Panc1 (cell line): ENCODE results near the gene HSPA2. TPM values are rescaled to one million over a fixed set of nuclear protein-coding genes. Genes with fewer than 3 reads are reported as not detected.

Experiments
- ATAC-seq: fragments of 200-7000 bp; cut with Tn5 transposase; 2 replicates; pipeline ENCODE4 v1.9.1; 2020; ENCODE audit warnings: mild to moderate bottlenecking, moderate library complexity
- BruUV-seq: library from RNA; stranded (reverse); fragments of 400-500 nt; replicated peaks from 2 replicates; lab custom pipeline; 2021; lab: Mats Ljungman, UMichigan
- CTCF ChIA-PET: fragments of 300-600 bp; sonication (Branson Sonifier 250); formaldehyde crosslinking; loops from one replicate; lab custom pipeline; 2022; ENCODE audit warnings: antibody characterized with exemption; lab: Charles Lee
- POLR2A ChIA-PET: fragments of 300-600 bp; sonication (Branson Sonifier 250); formaldehyde crosslinking; loops from one replicate; lab custom pipeline; 2022; ENCODE audit warnings: antibody characterized with exemption; lab: Charles Lee
- DNase-seq: peaks from one replicate; pipeline ENCODE4 v3.0.0-alpha.2; 2010; ENCODE audit warnings: low read depth, low spot score
- H3K27ac ChIP-seq: 2 replicates; pipeline ENCODE4 v1.5.1; 2011; ENCODE audit warnings: mild to moderate bottlenecking, low read length, inconsistent platforms
- H3K27me3 ChIP-seq: fragments of 200-500 bp; sonication (Bioruptor generic); 2 replicates; pipeline ENCODE4 v1.6.0; 2014; ENCODE audit warnings: low read length, inconsistent platforms; ENCODE audit not compliant: control insufficient read depth, insufficient read depth
- H3K36me3 ChIP-seq: fragments of 200-500 bp; sonication (Bioruptor generic); 2 replicates; pipeline ENCODE4 v1.5.1; 2014; ENCODE audit warnings: inconsistent platforms, mild to moderate bottlenecking, low read length, moderate library complexity; ENCODE audit not compliant: control insufficient read depth, insufficient read depth
- H3K4me1 ChIP-seq: 2 replicates; pipeline ENCODE4 v1.5.1; 2011; ENCODE audit warnings: inconsistent platforms, mild to moderate bottlenecking, low read length, moderate library complexity; ENCODE audit not compliant: control insufficient read depth, insufficient read depth
- H3K4me3 ChIP-seq, 2 experiments: 2 replicates each; pipeline ENCODE4 v1.5.1; 2011 to 2012; ENCODE audit warnings: low read depth in 2 of 2, low read length in 2 of 2, mild to moderate bottlenecking in 2 of 2, inconsistent platforms in 1 of 2, moderate library complexity in 1 of 2
- H3K9me3 ChIP-seq: fragments of 200-500 bp; sonication (Bioruptor generic); 2 replicates; pipeline ENCODE4 v1.5.1; 2014; ENCODE audit warnings: low read depth, mild to moderate bottlenecking, inconsistent platforms, low read length, moderate library complexity; ENCODE audit not compliant: control insufficient read depth, insufficient read depth
- POLR2AphosphoS5 ChIP-seq: IDR thresholded peaks from 2 replicates; pipeline ENCODE4 v1.6.1; 2012; ENCODE audit warnings: mild to moderate bottlenecking, low read depth, low read length, moderate library complexity
- SIN3A ChIP-seq: IDR thresholded peaks from 2 replicates; pipeline ENCODE4 v1.6.1; 2012; ENCODE audit warnings: low read depth, mild to moderate bottlenecking, low read length, moderate library complexity, borderline replicate concordance; ENCODE audit not compliant: insufficient read depth
- TCF7L2 ChIP-seq: IDR thresholded peaks from 2 replicates; pipeline ENCODE4 v1.6.1; 2011; ENCODE audit warnings: mild to moderate bottlenecking, low read depth, low read length, inconsistent platforms
- in situ Hi-C: cut with HindIII; loops from 2 replicates; pipeline ENCODE4 v1.10.0; 2016; ENCODE audit warnings: low sequenced_read_pairs, low pct_unique_long_range_greater_than_20kb
- intact Hi-C: fragments of 100-400 bp; cut with micrococcal nuclease; formaldehyde crosslinking; loops from one replicate; pipeline ENCODE4 v1.10.0; 2022; ENCODE audit not compliant: unreplicated experiment
- total RNA-seq: library from RNA; stranded (reverse); gene quantifications from one replicate; pipeline ENCODE4 v1.2.1, GENCODE V29; 2021; ENCODE audit not compliant: unreplicated experiment
- TF ChIP-seq, protein P1 (sequence below), 2 experiments: IDR thresholded peaks; 2 replicates each; pipeline ENCODE4 v1.6.1; 2011 to 2012; ENCODE audit warnings: low read depth in 2 of 2, control low read depth in 1 of 2, low read length in 1 of 2, mild to moderate bottlenecking in 1 of 2, moderate library complexity in 1 of 2; ENCODE audit not compliant: insufficient read depth in 1 of 2
- TF ChIP-seq, protein P2 (sequence below): fragments of 450-650 bp; IDR thresholded peaks from 2 replicates; pipeline ENCODE4 v1.5.1; 2017; ENCODE audit warnings: mild to moderate bottlenecking

HSPA2 gene
- total RNA-seq, 1 experiment from 2014 or later: 7.7 TPM

DNA sequence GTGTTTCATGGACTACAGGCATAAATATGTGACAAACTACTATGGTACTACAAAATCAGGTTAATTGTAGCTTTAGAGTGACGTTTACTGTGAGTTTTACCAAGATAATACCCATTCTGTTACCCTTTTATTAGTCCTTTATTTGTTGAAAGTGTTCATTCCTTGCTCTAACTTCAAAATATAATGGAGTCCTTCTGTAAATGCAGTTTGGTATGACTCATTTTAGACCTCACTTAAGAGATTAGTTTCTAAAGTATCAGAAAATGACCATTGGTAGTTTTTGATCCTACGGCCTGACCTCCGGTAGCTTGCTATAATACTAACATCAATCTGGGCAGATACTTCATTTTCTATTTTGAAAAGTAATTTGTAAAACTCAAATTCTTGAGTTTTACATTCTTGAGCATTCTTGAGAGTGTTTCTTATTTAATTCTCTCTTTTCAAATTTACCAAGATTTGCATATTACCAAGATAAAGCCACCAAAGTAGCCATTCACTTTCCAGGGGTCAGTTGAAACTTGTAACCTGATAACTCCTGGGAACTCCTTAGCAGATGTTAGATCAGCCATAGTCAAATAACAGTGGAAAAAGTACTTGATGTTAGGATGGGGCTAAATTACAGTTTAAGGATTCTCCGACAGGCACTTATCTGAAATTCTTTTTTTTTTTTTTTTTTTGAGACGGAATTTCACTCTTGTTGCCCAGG is 4.2 kb downstream of the HSPA2 start:
- no peak overlapping the region for H3K4me3 ChIP-seq
- BruUV-seq: no TSS peak
- ATAC-seq: no peak
- H3K4me1 ChIP-seq: no peaks in the 10 kb centered on the region; the same call in 1 of the 2 replicates
- H3K36me3 ChIP-seq: no peaks in the 10 kb centered on the region
- DNase-seq: no peak
- no peak for TF ChIP-seq POLR2AphosphoS5
- TF ChIP-seq, protein P1, sequence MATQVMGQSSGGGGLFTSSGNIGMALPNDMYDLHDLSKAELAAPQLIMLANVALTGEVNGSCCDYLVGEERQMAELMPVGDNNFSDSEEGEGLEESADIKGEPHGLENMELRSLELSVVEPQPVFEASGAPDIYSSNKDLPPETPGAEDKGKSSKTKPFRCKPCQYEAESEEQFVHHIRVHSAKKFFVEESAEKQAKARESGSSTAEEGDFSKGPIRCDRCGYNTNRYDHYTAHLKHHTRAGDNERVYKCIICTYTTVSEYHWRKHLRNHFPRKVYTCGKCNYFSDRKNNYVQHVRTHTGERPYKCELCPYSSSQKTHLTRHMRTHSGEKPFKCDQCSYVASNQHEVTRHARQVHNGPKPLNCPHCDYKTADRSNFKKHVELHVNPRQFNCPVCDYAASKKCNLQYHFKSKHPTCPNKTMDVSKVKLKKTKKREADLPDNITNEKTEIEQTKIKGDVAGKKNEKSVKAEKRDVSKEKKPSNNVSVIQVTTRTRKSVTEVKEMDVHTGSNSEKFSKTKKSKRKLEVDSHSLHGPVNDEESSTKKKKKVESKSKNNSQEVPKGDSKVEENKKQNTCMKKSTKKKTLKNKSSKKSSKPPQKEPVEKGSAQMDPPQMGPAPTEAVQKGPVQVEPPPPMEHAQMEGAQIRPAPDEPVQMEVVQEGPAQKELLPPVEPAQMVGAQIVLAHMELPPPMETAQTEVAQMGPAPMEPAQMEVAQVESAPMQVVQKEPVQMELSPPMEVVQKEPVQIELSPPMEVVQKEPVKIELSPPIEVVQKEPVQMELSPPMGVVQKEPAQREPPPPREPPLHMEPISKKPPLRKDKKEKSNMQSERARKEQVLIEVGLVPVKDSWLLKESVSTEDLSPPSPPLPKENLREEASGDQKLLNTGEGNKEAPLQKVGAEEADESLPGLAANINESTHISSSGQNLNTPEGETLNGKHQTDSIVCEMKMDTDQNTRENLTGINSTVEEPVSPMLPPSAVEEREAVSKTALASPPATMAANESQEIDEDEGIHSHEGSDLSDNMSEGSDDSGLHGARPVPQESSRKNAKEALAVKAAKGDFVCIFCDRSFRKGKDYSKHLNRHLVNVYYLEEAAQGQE (IDR thresholded peaks at IDR 0.05; ENCODE audit: insufficient read depth in 1 of 2, low read depth in 2 of 2, low read length in 1 of 2): no peak
- TF ChIP-seq, protein P2, sequence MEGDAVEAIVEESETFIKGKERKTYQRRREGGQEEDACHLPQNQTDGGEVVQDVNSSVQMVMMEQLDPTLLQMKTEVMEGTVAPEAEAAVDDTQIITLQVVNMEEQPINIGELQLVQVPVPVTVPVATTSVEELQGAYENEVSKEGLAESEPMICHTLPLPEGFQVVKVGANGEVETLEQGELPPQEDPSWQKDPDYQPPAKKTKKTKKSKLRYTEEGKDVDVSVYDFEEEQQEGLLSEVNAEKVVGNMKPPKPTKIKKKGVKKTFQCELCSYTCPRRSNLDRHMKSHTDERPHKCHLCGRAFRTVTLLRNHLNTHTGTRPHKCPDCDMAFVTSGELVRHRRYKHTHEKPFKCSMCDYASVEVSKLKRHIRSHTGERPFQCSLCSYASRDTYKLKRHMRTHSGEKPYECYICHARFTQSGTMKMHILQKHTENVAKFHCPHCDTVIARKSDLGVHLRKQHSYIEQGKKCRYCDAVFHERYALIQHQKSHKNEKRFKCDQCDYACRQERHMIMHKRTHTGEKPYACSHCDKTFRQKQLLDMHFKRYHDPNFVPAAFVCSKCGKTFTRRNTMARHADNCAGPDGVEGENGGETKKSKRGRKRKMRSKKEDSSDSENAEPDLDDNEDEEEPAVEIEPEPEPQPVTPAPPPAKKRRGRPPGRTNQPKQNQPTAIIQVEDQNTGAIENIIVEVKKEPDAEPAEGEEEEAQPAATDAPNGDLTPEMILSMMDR: no peak
- no peak for TF ChIP-seq SIN3A
- TF ChIP-seq TCF7L2: no peak
- no peaks in the 10 kb centered on the region for H3K27me3 ChIP-seq
- CTCF ChIA-PET: interaction anchor here (0.6 kb wide), 2 partner anchors 29 to 159 kb away, joined by 3 read pairs; no protein-coding TSS in a partner anchor
- H3K27ac ChIP-seq: no peak overlapping the region
- no peaks in the 10 kb centered on the region for H3K9me3 ChIP-seq
- in situ Hi-C loops: no loop called here
- POLR2A ChIA-PET: interaction anchor here (0.6 kb wide), 2 partner anchors 48 to 60 kb away, joined by 3 to 4 read pairs; no protein-coding TSS in a partner anchor
- intact Hi-C loops: loop anchor here (10.0 kb wide), 1 partner anchor 90 kb away; no protein-coding TSS in a partner anchor

DNA sequence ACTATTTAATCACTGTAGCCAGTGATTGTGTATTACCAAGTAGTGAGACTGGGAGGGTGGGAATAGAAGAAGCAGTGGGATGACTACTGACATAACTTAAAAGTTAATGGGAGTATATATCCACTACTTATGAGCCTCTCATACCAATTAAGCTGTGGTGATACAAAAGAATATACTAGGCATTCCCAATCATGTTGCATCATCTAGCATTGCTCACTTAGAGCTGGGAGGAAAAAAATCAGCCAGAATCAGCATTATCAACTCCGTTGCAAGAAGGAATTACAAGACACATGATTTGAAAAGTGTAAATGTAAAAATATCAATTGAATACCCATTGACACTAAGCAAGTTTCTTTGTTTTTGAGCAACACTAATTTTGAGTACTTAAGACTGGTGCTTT is 8.5 kb downstream of the HSPA2 start:
- Histone ChIP-seq H3K36me3 (no peaks in the 10 kb centered on the region), H3K9me3 (no peaks in the 10 kb centered on the region), H3K27me3 (0 out of 2 replicates have a peak, but pooled peaks cover 4% of the 10 kb centered on the region), H3K27ac (no peak overlapping the region), H3K4me3 (no peak overlapping the region), H3K4me1 (no peaks in the 10 kb centered on the region)
- intact Hi-C loops: loop anchor here (10.0 kb wide), 1 partner anchor 86 kb away; no protein-coding TSS in a partner anchor
- in situ Hi-C loops: no loop called here
- TF ChIP-seq, protein P2: no peak
- no peak for DNase-seq
- no peak for ATAC-seq
- POLR2A ChIA-PET: no interaction called here
- CTCF ChIA-PET: interaction anchor here (0.6 kb wide), 1 partner anchor 641 kb away, joined by 3 read pairs; no protein-coding TSS in a partner anchor
- no TSS peak for BruUV-seq
